HG03097 (cell line): ENCODE data around the gene MACF1.
A peak's percentile ranks its signal among the peaks of the same experiment; 100 is the strongest.

Source experiments
- ATAC-seq: cut with Tn5 transposase; IDR thresholded peaks from one replicate; pipeline ENCODE4 v1.9.1; 2021; ENCODE audit not compliant: unreplicated experiment, low FRiP score

MACF1 gene

DNA sequence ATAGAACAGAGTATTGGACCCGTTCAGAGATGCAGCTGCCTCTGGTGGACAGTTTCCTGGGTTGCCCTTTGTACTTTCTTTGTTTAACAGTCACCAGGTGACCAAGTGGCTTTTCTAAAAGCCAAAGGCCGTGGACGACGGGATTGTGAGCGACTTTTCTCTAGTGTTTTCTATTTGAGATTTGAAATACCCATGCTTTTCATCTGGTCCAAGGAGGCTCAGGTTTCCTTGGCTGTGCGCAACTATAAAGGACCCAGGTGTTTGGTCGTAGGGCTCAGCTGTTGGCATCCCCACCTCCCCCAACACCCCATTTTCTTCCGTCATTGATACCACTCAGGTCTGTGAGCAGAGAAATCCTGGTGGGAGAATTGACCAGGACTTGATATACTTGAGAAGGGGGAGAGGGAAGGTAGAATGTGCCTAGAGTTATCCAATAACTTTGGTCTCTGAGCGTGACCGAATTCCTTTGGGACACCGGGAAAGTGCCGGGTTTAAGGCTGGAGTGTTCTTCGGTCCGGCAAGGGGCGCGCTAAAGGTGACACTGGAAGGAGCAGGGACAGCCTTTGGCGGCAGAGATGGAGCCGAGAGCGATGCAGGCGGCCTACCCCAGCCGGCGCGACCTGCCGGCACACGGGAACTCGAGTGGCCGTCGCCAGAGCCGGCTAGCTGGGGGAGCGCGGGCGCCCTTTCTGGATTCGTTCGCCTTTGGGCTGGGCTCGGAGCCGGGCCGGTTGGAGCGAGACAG lies 203.6 kb downstream of the MACF1 start:
- no peak for ATAC-seq

DNA sequence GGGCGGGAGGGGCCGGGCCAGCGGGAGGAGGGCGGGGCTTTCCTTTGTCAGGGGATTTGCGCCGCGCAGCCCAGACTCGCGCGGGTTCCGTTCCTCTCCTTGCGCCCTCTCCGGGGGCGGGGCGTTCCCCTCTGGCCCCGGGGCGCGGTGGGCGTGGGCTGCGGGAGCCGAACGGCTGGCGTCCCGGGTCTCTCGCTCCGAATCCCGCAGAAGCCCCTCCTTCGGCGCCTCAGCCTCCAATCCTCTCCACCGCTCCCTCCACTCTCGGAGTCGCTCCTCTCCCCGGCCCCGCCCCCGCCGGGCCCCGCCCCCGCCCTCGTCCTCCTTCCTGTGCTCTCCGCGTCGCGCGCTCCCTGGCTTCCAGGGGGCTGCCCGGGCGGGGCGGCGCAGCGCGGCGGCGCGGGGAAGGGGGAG lies 204.2 kb downstream of the MACF1 start:
- peak; percentile 75 for ATAC-seq

DNA sequence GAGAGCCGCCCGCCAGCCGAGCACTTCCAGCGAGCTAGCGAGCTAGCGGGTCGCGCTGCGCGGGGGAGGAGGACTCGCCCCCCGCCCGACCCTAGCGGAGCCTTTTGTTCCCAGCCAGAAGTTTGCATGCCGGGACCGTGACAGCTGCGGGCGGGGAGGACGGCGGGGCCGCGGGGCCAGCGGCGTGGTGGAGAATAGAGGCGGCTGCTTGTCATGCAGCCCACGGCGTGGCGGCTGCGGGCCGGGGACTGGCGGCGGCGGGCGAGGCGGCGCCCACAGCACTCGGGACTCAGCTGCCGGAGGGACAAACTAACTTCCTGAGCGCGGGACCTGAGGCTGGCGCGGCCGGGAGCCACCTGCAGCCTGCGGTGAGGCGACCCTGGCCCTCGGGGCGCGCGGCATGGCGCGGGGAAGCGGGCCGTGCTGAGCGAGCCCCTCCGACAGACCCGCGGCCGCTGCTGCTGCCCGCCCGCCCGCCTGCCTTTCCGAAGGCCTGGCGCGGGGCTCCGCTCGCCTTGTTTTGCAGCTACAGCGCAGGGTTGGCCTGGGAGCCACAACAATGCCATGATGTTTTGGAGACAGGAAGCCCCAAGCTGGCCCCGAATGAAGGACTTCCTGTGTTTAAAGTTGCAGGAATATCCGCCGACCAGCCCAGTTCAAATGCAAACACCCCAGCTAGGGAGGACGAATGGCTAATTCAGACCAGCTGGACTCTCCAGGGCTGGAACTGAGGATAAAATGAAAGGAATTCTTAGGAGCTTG lies 204.7 kb downstream of the MACF1 start:
- peak; percentile 8 for ATAC-seq

DNA sequence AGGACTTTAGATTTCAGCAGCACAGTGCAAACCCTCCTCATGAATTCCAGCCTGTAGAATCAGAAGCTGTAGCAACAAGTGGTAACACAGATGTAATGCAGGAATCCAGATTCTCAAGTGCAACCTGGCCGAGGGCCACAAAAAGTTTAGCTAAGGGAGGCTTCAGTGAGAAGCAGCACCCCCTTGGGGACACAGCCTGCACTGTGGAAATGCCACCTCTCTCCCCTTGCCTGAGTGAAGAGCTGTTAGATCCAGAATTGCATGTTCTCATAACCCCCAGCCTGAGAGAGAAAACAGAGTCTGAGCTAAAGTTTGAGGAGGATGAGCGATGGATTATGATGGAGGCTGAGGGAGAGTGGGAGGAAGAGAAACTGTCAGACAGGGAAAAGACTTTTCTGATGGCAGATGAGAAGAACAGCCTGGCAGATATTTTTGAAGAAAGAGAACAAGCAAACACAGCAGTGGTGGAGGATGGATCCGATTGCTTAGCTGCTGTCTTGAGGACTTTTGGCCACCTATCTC lies 206.5 kb downstream of the MACF1 start:
- no peak for ATAC-seq

DNA sequence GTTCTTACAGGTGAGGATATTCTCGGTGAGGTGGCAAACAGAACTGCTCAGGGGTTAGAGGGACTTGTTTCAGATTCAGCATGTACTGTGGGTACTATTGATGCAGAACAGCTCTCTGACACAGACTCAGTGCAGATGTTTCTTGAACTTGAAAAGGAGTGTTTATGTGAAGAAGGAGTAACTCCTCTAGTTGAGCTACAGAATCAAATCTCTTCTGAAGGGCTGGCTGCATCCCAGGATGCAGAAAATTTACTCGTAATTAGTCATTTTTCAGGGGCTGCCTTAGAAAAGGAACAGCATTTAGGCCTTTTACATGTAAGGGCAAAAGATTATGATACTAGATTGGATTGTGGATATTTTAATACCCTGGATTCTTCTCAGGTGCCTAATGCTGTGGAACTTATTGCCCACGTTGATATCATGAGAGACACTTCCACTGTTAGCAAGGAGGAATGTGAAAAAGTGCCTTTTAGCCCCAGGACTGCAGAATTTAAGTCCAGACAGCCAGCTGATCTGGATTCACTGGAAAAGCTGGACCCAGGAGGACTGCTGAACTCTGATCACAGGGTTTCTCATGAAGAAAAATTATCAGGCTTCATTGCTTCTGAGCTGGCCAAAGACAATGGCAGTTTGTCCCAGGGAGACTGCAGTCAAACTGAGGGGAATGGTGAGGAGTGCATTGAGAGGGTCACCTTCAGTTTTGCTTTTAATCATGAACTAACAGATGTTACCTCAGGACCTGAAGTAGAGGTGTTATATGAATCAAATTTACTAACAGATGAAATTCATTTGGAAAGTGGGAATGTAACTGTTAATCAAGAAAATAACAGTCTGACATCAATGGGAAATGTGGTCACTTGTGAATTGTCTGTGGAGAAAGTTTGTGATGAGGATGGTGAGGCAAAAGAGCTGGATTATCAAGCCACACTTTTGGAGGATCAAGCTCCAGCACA lies 207.3 kb downstream of the MACF1 start:
- no peak for ATAC-seq

DNA sequence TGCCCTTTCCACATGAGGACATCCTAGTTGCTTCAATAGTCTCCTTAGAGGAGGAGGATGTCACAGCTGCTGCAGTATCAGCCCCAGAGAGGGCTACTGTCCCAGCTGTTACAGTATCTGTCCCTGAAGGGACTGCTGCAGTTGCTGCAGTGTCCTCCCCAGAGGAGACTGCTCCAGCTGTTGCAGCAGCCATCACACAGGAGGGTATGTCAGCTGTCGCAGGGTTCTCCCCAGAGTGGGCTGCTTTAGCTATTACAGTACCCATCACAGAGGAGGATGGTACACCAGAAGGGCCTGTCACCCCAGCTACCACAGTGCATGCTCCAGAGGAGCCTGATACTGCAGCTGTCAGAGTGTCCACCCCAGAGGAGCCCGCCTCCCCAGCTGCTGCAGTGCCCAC lies 208.4 kb downstream of the MACF1 start:
- ATAC-seq: no peak

DNA sequence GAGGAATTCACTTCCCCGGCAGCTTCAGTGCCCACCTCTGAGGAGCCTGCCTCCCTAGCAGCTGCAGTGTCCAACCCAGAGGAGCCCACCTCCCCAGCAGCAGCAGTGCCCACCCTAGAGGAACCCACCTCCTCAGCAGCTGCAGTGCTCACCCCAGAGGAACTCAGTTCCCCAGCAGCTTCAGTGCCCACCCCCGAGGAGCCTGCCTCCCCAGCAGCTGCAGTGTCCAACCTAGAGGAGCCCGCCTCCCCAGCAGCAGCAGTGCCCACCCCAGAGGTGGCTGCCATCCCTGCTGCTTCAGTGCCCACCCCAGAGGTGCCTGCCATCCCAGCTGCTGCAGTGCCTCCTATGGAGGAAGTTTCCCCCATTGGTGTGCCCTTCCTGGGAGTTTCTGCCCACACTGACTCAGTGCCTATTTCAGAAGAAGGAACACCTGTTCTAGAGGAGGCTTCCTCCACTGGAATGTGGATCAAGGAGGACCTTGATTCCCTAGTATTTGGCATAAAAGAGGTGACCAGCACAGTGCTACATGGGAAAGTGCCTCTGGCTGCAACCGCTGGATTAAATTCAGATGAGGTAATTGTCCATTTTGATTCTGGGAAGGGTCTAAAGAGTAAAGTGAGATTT lies 209.5 kb downstream of the MACF1 start:
- no peak for ATAC-seq

DNA sequence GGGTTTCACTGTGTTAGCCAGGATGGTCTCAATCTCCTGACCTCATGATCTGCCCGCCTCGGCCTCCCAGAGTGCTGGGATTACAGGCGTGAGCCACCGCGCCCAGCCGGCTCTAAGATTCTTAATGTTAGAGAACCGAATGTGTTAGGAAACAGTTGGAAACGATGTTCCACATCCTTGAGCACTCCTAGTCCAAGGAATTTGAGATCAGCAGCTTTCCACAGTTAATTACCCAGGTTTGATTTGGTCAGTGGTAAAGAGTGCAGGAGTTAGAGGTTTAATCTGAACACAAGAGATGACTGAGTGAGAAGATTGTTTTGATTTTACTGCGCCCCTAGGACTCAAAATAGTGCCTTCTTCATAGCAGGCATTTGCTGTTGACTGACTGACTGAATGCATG lies 211.1 kb downstream of the MACF1 start:
- ATAC-seq: no peak

DNA sequence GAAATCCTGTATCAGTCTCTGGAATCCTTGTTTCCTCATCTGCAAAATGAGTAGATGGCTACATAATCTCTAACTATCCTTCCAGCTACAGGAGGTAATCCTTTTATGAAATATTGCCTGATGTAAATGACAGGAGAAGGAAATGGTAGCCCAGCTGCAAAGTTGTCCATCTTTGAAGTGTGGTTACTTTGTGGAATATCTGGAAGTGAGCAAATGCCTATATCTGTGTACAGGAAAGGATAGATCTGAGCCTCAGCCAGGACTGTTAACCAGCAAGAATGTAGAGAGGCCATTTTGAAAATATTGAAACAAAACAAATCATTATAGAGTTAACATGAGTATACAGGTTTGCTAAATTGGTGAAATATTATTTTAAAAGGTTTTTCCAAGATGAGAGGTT lies 212.1 kb downstream of the MACF1 start:
- no peak for ATAC-seq

DNA sequence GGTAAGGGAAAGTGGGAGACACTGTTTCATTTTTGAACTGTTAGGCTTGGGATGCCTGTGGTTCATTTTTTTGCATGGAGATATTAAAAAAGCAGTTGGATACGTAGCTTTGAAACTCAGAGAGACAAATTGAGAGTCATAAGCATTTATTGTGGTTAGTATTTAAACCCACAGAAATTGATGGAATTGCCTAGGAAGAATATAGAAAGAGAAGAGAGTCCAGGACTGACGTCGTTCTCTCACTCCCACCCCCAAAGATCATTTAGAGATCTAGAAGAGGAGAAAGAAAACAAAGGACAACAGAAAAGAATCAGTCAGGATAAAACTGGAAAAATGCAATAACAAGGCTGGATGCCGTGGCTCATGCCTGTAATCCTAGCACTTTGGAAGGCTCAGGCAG lies 213.7 kb downstream of the MACF1 start:
- ATAC-seq: no peak

DNA sequence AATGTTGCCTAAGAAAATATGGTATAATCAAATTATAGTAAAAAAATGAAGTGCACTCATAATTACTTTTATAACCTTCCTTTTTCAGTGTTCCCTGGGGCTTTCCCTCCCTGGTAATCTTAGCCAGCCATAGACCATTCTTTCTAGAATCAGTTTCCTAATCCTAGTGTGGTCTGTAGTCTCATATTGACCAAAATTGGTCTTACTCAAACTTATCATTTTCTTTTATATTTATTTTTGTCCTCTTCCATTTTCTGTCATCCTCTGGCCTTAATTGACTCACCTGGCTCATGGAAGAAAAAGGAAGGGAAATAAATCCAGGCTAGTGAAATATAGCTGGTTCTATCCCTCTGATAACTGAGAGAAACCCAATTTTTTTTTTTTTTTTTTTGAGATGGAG lies 216.0 kb downstream of the MACF1 start:
- no peak for ATAC-seq

DNA sequence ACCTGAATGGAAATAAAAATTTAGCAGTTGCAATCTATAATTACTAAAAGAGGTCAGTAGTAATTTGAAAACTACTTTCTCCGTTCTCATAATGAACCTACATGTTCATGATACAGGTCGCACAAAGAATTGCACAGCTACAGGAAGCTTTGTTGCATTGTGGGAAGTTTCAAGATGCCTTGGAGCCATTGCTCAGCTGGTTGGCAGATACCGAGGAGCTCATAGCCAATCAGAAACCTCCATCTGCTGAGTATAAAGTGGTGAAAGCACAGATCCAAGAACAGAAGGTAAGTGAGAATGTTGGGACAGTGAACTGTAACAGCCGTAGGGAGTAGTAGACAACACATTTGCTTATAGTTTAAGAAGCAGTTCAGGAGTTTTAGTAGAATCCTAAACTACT lies 218.1 kb downstream of the MACF1 start:
- no peak for ATAC-seq

DNA sequence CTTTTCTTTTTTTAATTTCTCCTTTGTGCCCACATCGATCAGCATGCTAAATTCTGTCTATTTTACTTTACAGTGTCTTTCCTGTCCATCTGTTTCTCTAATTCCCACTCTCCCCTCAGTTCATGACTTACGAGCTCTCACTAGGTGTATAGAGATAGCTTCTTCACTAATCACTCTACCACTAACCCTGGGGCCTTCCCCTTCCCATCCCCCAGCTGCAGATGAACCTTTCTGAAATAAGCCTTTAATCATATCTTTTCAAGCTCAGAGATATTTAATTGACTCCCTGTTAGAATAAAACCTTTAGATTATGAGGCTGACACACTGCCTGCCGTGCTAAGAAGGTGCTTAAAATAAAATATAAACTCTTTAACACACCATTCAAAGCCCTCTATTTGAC lies 220.7 kb downstream of the MACF1 start:
- ATAC-seq: no peak

DNA sequence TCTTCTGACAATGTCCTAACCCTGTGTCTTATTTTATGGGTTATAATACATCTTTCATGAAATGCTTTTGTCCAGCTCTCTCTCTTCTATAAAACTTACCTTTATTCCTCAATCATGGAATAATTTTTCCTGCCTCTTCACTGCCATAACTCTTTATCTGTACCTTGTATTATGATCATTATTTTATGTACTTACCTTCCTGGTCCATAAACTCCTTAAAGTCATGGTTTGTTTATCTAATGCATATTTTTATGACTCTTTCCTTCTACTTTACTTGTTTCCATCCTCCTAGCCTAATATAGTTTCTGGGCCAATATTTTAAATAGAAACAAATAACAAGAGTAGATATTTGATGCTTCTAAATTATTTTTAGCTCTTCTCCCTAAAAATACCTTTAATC lies 221.1 kb downstream of the MACF1 start:
- no peak for ATAC-seq

DNA sequence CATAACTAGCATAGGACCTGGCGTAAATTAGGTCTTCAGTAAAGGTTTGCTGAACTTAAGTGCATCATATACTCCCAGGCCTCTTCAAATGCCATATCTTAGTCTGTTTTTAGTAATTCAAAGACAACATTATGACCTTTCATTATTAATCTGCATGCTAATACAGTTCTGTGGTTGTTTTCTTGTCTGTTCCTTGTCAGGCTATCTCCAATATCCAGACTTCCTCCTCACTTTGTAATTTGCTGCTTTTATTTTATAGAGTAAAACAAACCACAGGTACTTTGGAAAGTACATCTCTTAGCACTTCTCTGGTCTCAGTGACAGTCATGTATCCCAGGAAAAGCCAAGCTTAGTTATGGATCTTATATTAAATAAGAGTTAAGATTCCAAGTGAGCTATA lies 221.9 kb downstream of the MACF1 start:
- no peak for ATAC-seq

DNA sequence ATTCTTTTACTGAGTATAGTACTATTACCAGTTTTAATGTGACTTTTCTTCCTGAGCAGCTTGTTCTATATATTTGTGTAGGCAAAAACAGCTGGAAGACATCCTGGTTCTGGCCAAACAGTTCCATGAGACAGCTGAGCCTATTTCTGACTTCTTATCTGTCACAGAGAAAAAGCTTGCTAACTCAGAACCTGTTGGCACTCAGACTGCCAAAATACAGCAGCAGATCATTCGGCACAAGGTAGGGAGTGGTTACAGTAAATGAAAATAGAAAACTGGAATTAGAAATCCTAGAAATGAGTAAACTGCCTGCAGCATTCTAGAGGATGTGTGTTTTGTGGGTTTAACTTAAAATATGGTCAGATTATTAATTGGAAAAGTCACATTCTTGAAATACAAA lies 222.9 kb downstream of the MACF1 start:
- ATAC-seq: no peak

DNA sequence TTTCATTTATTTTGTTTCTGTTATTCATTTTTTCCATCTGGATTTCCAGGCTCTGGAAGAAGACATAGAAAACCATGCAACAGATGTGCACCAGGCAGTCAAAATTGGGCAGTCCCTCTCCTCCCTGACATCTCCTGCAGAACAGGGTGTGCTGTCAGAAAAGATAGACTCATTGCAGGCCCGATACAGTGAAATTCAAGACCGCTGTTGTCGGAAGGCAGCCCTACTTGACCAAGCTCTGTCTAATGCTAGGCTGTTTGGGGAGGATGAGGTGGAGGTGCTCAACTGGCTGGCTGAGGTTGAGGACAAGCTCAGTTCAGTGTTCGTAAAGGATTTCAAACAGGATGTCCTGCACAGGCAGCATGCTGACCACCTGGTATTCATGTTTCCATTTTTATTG lies 223.4 kb downstream of the MACF1 start:
- no peak for ATAC-seq

DNA sequence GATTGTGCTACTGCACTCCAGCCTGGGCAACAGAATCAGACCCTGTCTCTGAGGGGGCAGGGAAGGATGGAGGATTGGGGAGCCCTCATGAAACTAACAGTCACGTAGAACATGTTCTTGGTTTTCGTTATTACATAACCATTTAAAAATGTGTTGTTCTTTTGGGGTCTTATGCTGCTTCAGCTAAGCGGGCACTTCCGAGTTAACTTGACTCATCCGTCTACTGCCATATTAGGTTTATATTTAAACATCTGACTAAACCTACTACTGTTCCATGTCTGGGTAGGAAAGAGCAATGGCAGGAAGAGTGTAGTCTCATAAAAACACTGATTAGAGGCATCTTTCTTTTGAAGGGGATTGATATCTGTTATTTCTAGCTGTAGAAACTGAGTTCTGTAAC lies 227.4 kb downstream of the MACF1 start:
- ATAC-seq: no peak

DNA sequence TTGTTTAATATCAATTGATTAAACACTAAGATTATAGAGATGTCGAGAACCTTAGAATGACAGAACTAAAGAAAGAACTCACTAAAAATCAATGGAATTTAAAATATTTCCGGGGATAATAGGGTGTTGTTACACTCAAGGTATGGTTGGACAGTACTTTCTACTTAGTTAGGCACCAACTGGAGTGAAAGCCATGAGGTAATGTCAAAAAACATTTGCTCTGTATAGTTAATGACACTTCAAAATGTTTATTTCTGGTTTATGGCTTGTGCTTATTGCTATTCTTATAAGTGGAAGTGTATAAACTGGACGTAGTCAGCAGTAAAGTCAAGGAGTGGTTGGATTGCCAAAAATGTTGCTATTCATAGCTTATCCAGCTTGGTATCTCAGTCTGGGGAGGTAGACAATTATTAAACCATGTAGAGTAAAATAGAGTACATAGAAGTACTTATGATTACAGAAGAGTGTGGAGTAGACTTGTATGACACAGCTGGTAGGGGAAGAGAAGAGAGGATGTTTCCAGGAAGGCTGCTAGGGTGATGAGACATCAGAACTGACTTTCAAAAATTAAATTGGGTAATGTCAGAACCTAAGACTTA lies 230.4 kb downstream of the MACF1 start:
- ATAC-seq: no peak

DNA sequence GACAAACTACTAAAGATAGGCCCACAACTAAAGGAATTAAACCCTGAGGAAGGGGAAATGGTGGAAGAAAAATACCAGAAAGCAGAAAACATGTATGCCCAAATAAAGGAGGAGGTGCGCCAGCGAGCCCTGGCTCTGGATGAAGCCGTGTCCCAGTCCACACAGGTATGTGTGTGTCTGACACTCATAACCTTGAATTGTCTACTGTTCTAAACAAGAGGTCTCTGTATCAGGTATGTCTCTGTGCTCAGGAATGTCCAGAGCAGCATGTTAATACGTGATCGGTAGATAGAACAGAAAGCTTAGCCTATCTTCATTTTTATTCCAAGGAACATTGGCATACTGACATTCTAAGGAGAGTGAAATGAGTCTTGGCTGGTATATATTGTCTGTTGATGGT lies 231.1 kb downstream of the MACF1 start:
- no peak for ATAC-seq
